GM18498 (cell line): ENCODE data around the gene AFG1L.
"Not testable (repeated sequence)": the region's sequence is repeated elsewhere in the genome, so short reads cannot be mapped to it uniquely, and the experiment has no call there.

Experiments
- ATAC-seq: cut with Tn5 transposase; IDR thresholded peaks from one replicate; pipeline ENCODE4 v1.9.1; 2021; ENCODE audit warnings: mild to moderate bottlenecking, moderate library complexity; ENCODE audit not compliant: unreplicated experiment

The AFG1L gene

GRCh38 chr6:108550256-108550655 lies 255.4 kb downstream of the AFG1L start:
- no peak for ATAC-seq

GRCh38 chr6:108555399-108556052 lies 260.7 kb downstream of the AFG1L start:
- ATAC-seq: no peak

- ATAC-seq: no peak
Observed at GRCh38 chr6:108556250-108556649, 261.4 kb downstream of the AFG1L start.

GRCh38 chr6:108556866-108557493 lies 262.1 kb downstream of the AFG1L start:
- ATAC-seq: no peak

- peak; percentile 17 for ATAC-seq
Observed at GRCh38 chr6:108557494-108558371, 262.9 kb downstream of the AFG1L start.

- peak; percentile 64 for ATAC-seq
Observed at GRCh38 chr6:108558372-108559096, 263.7 kb downstream of the AFG1L start.

- peak; percentile 52 for ATAC-seq
Observed at GRCh38 chr6:108559097-108559883, 264.4 kb downstream of the AFG1L start.

GRCh38 chr6:108559884-108560462 lies 265.1 kb downstream of the AFG1L start:
- ATAC-seq: peak; percentile 9

GRCh38 chr6:108560463-108561308 lies 265.8 kb downstream of the AFG1L start, which contains the start of gene FOXO3:
TSS of gene FOXO3 (plus strand) at chr6:108560917. CDS start at chr6:108561209, 292 bp downstream.
- ATAC-seq: no peak

- ATAC-seq: not testable (repeated sequence)
Observed at GRCh38 chr6:108561309-108561647, 266.4 kb downstream of the AFG1L start.

- no peak for ATAC-seq
Observed at GRCh38 chr6:108561742-108562502, 267.1 kb downstream of the AFG1L start.

- no peak for ATAC-seq
Observed at GRCh38 chr6:108562503-108562993, 267.7 kb downstream of the AFG1L start.

GRCh38 chr6:108563292-108563691 lies 268.4 kb downstream of the AFG1L start:
- ATAC-seq: no peak

- no peak for ATAC-seq
Observed at GRCh38 chr6:108564178-108564577, 269.3 kb downstream of the AFG1L start.

- ATAC-seq: peak; percentile 75
Observed at GRCh38 chr6:108565091-108565766, 270.4 kb downstream of the AFG1L start.

GRCh38 chr6:108565893-108566292 lies 271.0 kb downstream of the AFG1L start:
- ATAC-seq: peak; percentile 46

GRCh38 chr6:108566406-108566805 lies 271.6 kb downstream of the AFG1L start:
- ATAC-seq: no peak
